Heart left ventricle (tissue), 13 donors: Measurements from ENCODE around the gene RTCB.

Experiments
- CTCF ChIP-seq, 12 donors: fragments of 200-600 bp; sonication (generic) in 4 of 12; IDR thresholded peaks; one replicate each; pipeline versions ENCODE4 v1.5.0 to v1.8.0; 2018 to 2022; ENCODE audit warnings: antibody characterized with exemption in 12 of 12, mild to moderate bottlenecking in 5 of 12
- POLR2A ChIP-seq, 2 donors: fragments of 450-650 bp; IDR thresholded peaks; one replicate each; pipeline ENCODE4 v1.6.1; 2017; ENCODE audit warnings: antibody characterized with exemption in 2 of 2, mild to moderate bottlenecking in 2 of 2, moderate library complexity in 2 of 2
- donor health status: ischemic (EF 13 %, LVEDD 7.1; RV severe dilation, severe dysfunction).
- donor health status: DM: no; HTN: yes; CAD: no.
- donor health status: DM: no; HTN: no; CAD: no.
- donor health status: ischemic (EF 25% LVEDD 6.9; RV normal size, moderate dysfunction).
- donor health status: ischemic (EF 25% LVEDD 5.7; RV mildly dilated, moderate dysfunction).
- donor health status: ischemic (EF 35%, LVEDD 5.7; RV mildly dilated, moderate dysfunction).
- donor health status: nonischemic (EF 11% LVEDD 7.7; RV severe dilation, severe dysfunction).
- donor health status: DM: yes; HTN: yes; CAD: no.
- donor health status: PGD.
- donor health status: ischemic (EF 29% LVEDD 5.4; RV normal size, mild dysfunction).
- donor health status: nonischemic (EF 23%, LVEDD 6.1; RV moderate dilation, normal function).

DNA sequence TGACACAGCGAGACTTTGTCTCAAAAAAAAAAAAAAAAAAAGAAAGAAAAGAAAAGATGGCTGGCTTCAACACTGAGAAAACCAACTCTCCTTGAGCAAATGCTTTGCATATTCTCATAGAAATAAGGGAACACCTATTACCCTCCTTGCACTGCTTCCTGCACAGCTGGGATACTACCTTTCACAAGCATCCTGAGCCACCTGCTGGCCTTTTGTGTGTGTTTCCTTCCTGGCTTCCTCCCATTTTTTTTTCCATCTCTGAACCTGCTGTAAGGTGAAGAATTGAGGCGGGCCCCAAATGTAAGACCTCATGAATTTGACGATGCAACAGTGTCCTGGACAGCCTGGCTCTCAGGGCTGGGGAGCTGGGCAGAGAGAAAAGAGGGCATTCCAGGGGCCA lies 56.3 kb downstream of the RTCB start:
- TF ChIP-seq CTCF (IDR thresholded peaks at IDR 0.05) = no peak
- no peak for TF ChIP-seq POLR2A (IDR thresholded peaks at IDR 0.05)
